Endodermal cell (in vitro differentiated cells): ENCODE data around the gene RTBDN. TPM values are rescaled to one million over a fixed set of nuclear protein-coding genes. Genes with fewer than 3 reads are reported as not detected.

Experiments used
- DNase-seq: peaks from one replicate; pipeline ENCODE4 v3.0.0-alpha.2; 2017
- H3K27ac ChIP-seq: 2 replicates; pipeline ENCODE4 v1.5.1; 2013; ENCODE audit warnings: mild to moderate bottlenecking, low read depth, low read length, moderate library complexity
- H3K27me3 ChIP-seq: 2 replicates; pipeline ENCODE4 v1.6.1; 2013; ENCODE audit warnings: mild to moderate bottlenecking, low read length, moderate library complexity; ENCODE audit not compliant: insufficient read depth, control insufficient read depth, poor library complexity, severe bottlenecking
- H3K36me3 ChIP-seq: 2 replicates; pipeline ENCODE4 v1.7.0; 2013; ENCODE audit warnings: mild to moderate bottlenecking, low read length, moderate library complexity; ENCODE audit not compliant: control insufficient read depth, insufficient read depth
- H3K4me1 ChIP-seq: one replicate; pipeline ENCODE4 v1.7.0; 2013; ENCODE audit warnings: low read length; ENCODE audit not compliant: control insufficient read depth, insufficient read depth
- H3K4me3 ChIP-seq: 2 replicates; pipeline ENCODE4 v1.5.1; 2013; ENCODE audit warnings: mild to moderate bottlenecking, low read length, moderate library complexity
- H3K9ac ChIP-seq: 2 replicates; pipeline ENCODE4 v1.6.1; 2013; ENCODE audit warnings: mild to moderate bottlenecking, low read length, moderate library complexity; ENCODE audit not compliant: poor library complexity, severe bottlenecking; ENCODE audit errors: extremely low read depth
- H3K9me3 ChIP-seq: 2 replicates; pipeline ENCODE4 v1.6.1; 2013; ENCODE audit warnings: mild to moderate bottlenecking, low read length, moderate library complexity; ENCODE audit not compliant: control insufficient read depth
- H3K27ac Mint-ChIP-seq: 2 replicates; pipeline ENCODE4 v1.8.0; 2020; ENCODE audit warnings: mixed read lengths
- H3K27me3 Mint-ChIP-seq: 2 replicates; pipeline ENCODE4 v1.8.0; 2021; ENCODE audit warnings: mild to moderate bottlenecking, mixed read lengths; ENCODE audit not compliant: insufficient read depth
- H3K36me3 Mint-ChIP-seq: 2 replicates; pipeline ENCODE4 v1.8.0; 2020; ENCODE audit warnings: low read depth, mixed read lengths
- H3K4me1 Mint-ChIP-seq: 2 replicates; pipeline ENCODE4 v1.8.0; 2020; ENCODE audit warnings: mixed read lengths
- H3K4me3 Mint-ChIP-seq: 2 replicates; pipeline ENCODE4 v1.8.0; 2020; ENCODE audit warnings: mild to moderate bottlenecking, moderate library complexity, mixed read lengths
- H3K9me3 Mint-ChIP-seq: 2 replicates; pipeline ENCODE4 v1.8.0; 2020; ENCODE audit warnings: mild to moderate bottlenecking, mixed read lengths
- WGBS, 2 experiments: methylation state at CpG; one replicate each; pipeline versions ENCODE4 v1.1.5 to v1.1.7; 2013; ENCODE audit warnings: missing lambda C conversion rate in 2 of 2, mixed read lengths in 1 of 2; ENCODE audit not compliant: insufficient coverage in 1 of 2, insufficient read length in 1 of 2; 5-methylcytosine and 5-hydroxymethylcytosine counted together
- long read RNA-seq, 4 experiments: library from polyadenylated mRNA in 2 of 4; library from RNA in 1 of 4; library from capped mRNA in 1 of 4; stranded (forward) in 3 of 4; unstranded in 1 of 4; transcript quantifications; one replicate each; pipeline ENCODE4 v2.0.0, GENCODE V29; 2020 to 2021; ENCODE audit warnings: inconsistent platforms in 1 of 4
- polyA plus RNA-seq, 2 experiments: library from polyadenylated mRNA; stranded (reverse); fragments of 50-300 nt; gene quantifications; one replicate each; pipeline ENCODE4 v1.2.3, GENCODE V29; 2013
- total RNA-seq, 2 donors: library from RNA; stranded (reverse); fragmentation: NEBNext Ultra II Directional in 1 of 2; extraction: Animal tissue kit (Norgen Biotek cat#: 25700) in 1 of 2; gene quantifications; 2 replicates in 1 of 2; 3 replicates in 1 of 2; pipeline ENCODE4 v1.2.1, GENCODE V29; 2021
- TF ChIP-seq, protein P1 (sequence below): fragments of 200-600 bp; sonication (generic); conservative IDR thresholded peaks from 2 replicates; pipeline ENCODE4 v1.5.0; 2021; ENCODE audit warnings: antibody characterized with exemption, mild to moderate bottlenecking

The RTBDN gene
- 1 to 10 TPM in 1 of 2 donors, under 1 TPM in 1; 0.68 to 1.7 TPM for total RNA-seq
- polyA plus RNA-seq (2013, experiment 1 of 2) = 0.85 TPM
- 0.25 TPM for polyA plus RNA-seq (2013, experiment 2 of 2)
- long read RNA-seq, experiment 1, partial matches to known transcripts = 0 of 2 reads
- long read RNA-seq, experiment 1, other reads (novel, unspliced or antisense) = 1 of 2 reads
- long read RNA-seq, experiment 2, partial matches to known transcripts = 0 of 1 reads
- long read RNA-seq, experiment 2, other reads (novel, unspliced or antisense) = 0 of 1 reads
- long read RNA-seq, experiment 3 = 0 reads
- long read RNA-seq, experiment 4, partial matches to known transcripts = 0 of 1 reads
- long read RNA-seq, experiment 4, other reads (novel, unspliced or antisense) = 1 of 1 reads

DNA sequence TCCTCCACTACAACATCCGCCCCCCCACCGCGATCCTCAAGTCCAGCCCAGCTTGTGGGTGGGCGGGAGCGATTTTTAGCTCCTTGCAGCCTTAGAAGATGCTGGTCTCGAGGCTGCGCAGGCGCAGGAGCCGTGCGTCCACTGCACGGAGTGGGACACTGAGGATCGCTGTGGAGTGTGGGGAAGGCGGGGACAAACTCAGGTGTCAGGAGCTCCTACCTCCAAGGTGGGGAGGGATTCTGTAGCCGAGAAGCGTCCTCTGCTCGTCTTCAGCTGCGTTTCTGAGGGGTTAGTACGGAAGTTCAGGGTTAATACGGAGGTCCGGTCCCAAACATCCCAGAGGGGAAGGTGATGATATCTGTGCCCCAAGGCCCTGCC, at the start of gene RTBDN:
Gene RTBDN (minus strand): TSS at position 14 of the 378 bp plus-strand sequence. CDS start 4,600 bp downstream, outside the sequence.
- 15 to 30% methylated on average over 10 to 20 of the region's 20 CpGs for WGBS, 2 experiments
- H3K36me3 ChIP-seq = no peaks in the 10 kb centered on the region
- no peak for DNase-seq
- H3K27me3 ChIP-seq = peaks cover 79% of the 10 kb centered on the region
- H3K4me1 ChIP-seq = no peaks in the 10 kb centered on the region
- TF ChIP-seq, protein P1, sequence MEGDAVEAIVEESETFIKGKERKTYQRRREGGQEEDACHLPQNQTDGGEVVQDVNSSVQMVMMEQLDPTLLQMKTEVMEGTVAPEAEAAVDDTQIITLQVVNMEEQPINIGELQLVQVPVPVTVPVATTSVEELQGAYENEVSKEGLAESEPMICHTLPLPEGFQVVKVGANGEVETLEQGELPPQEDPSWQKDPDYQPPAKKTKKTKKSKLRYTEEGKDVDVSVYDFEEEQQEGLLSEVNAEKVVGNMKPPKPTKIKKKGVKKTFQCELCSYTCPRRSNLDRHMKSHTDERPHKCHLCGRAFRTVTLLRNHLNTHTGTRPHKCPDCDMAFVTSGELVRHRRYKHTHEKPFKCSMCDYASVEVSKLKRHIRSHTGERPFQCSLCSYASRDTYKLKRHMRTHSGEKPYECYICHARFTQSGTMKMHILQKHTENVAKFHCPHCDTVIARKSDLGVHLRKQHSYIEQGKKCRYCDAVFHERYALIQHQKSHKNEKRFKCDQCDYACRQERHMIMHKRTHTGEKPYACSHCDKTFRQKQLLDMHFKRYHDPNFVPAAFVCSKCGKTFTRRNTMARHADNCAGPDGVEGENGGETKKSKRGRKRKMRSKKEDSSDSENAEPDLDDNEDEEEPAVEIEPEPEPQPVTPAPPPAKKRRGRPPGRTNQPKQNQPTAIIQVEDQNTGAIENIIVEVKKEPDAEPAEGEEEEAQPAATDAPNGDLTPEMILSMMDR = no peak
- no peak within 1 kb of the TSS for H3K9ac ChIP-seq
- Mint-ChIP-seq H3K9me3 (no peaks in the 10 kb centered on the region), H3K4me1 (peaks cover 4% of the 10 kb centered on the region), H3K27ac (no peak within 1 kb of the TSS), H3K36me3 (no peaks in the 10 kb centered on the region), H3K4me3 (peak within 1 kb of the TSS; percentile 52), H3K27me3 (peaks cover 90% of the 10 kb centered on the region)
- no peak within 1 kb of the TSS for H3K27ac ChIP-seq
- peak within 1 kb of the TSS; percentile 71 for H3K4me3 ChIP-seq
- no peaks in the 10 kb centered on the region for H3K9me3 ChIP-seq

- Histone ChIP-seq H3K4me1 (no peaks in the 10 kb centered on the region), H3K36me3 (peaks cover 4% of the 10 kb centered on the region), H3K9ac (no peak overlapping the region), H3K9me3 (peaks cover 18% of the 10 kb centered on the region), H3K27ac (no peak overlapping the region), H3K27me3 (peaks cover 30% of the 10 kb centered on the region), H3K4me3 (no peak overlapping the region)
- Mint-ChIP-seq H3K27ac (no peak overlapping the region), H3K4me3 (peak overlapping the region; percentile 76), H3K27me3 (peaks cover 36% of the 10 kb centered on the region), H3K4me1 (peaks cover 10% of the 10 kb centered on the region), H3K36me3 (peaks cover 9% of the 10 kb centered on the region), H3K9me3 (peaks cover 26% of the 10 kb centered on the region)
- TF ChIP-seq, protein P1 = no peak
- DNase-seq = no peak
- WGBS, 2 experiments = 87 to 100% methylated on average over 2 to 3 of the region's 3 CpGs
These were observed 48.2 kb upstream of the RTBDN start for GRCh38 chr19:12882589-12882988.

- H3K9me3 ChIP-seq = peaks cover 18% of the 10 kb centered on the region
- H3K27me3 Mint-ChIP-seq = peaks cover 28% of the 10 kb centered on the region
- H3K36me3 Mint-ChIP-seq = peaks cover 9% of the 10 kb centered on the region
These were observed 46.9 kb upstream of the RTBDN start, which contains the start of gene DNASE2 for GRCh38 chr19:12881172-12881808. DNASE2 (minus strand) TSS chr19:12881449; CDS start chr19:12881375, 74 bp downstream.

More at GRCh38 chr19:12881172-12881808, 46.9 kb upstream of the RTBDN start, which contains the start of gene DNASE2:
- WGBS, 2 experiments = 0 to 1% methylated on average over 33 to 38 of the region's 38 CpGs
- Mint-ChIP-seq H3K4me3 (peak within 1 kb of the TSS; percentile 76), H3K9me3 (peaks cover 26% of the 10 kb centered on the region), H3K4me1 (peaks cover 3% of the 10 kb centered on the region), H3K27ac (peak within 1 kb of the TSS; percentile 93)
- no peaks in the 10 kb centered on the region for H3K4me1 ChIP-seq
- H3K36me3 ChIP-seq = peaks cover 4% of the 10 kb centered on the region
- H3K9ac ChIP-seq = peak within 1 kb of the TSS; percentile 74
- DNase-seq = peak; percentile 98
- H3K4me3 ChIP-seq = peak within 1 kb of the TSS; percentile 91
- TF ChIP-seq, protein P1 = no peak
- peaks cover 20% of the 10 kb centered on the region for H3K27me3 ChIP-seq
- peak within 1 kb of the TSS; percentile 32 for H3K27ac ChIP-seq
